NCI-H748 treated with DMSO at 0.1 percent for 48 hours (cell line): ENCODE data around the gene MAP2K5.

Source experiments
- DNase-seq: peaks from one replicate; lab custom pipeline; 2025; lab: John Stamatoyannopoulos, UW

The MAP2K5 gene

DNA sequence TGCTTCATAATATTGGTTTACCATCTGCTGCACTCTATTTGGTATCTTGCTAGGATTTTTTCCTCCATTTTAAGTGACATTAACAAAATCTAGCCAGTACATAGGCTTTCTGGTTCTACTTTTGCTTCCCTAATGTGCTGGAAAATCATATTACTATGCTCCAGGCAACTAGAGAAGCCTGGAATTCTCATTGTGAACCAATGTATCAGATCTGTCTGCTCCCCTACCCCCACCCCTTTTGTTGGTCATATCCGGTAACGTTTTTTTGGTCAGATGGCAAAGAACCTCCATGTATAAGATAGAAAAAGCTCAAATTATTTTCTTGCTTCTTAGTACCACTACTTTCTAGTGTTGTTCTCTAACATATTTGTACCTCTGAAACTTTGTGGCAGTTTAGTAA, 17.1 kb downstream of the MAP2K5 start:
- DNase-seq = no peak

DNA sequence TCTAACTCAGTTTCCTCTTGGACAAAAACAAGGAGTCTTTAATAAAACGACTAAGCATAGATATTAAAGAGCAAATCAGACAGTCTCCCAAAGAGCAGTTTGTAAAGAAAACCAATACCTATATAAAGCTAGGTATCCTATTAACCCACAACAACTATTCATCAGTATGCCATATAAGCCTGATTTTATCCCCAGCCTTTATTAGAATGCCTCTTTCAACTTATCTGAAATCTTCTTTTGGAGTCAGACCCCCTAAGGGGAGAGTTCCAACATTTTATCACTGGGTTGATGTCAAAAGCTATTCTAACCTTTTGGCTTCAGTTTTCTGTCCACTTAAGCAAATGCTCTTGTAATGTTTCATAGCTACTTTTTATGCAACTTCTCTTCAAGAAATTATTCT, 17.8 kb downstream of the MAP2K5 start:
- no peak for DNase-seq

DNA sequence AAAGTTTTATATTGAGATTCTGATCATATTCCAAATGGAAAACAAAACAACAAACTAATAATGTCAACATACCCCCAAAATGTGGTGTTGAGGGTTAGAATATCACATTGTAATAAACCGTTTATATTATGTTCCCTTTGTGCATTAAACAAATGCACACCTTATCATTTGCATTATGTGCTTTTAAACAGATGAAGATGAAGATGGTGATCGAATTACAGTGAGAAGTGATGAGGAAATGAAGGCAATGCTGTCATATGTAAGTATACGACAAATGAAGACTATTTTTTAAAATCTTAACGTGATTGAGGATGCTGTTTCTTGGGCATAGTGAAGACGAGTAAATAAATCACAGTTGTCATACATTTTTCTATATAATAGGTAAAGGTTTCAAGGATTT, 20.6 kb downstream of the MAP2K5 start:
- no peak for DNase-seq

DNA sequence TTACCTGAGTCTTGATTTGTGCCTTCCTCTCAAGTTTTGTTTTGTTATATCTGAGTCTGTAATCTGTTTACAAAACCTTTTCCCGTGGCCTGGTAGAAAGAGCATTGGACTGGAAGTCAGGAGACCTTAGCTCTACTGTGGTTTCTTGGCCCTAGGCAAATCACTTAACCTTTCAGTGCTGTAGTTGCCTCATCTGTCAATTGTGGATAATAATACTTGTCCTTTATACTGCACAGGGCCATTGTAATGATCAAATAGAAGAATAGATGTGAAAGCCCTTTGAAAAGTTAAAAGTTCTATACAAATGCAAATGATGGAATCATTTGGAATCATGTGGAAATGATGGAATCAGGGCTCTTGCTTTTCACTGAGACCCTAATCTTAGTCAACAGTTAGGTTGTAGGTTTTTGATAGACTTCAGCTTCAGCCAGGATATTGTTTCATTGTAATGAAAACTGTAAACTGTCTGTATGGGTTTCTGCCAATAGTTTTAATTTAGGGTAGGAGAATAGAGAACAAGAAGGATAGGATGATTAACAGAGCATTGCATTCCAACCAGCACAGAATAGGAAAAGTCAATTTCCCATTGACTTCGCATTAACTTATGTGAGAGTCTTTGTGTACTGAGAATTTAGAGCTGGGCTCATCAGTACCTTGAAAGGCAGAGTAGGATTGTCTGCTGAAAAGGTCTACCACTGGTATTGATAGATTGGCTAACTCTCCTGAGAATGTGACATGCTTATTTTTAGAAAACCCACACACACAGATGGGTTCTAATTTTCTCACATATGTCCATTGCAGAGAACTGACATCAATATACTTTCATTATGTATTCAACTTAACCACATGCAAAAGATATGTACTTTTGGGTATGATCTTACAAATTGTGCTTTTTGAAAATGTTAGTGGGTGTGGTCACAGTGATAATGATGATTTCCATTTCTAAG, 21.8 kb downstream of the MAP2K5 start:
- no peak for DNase-seq

DNA sequence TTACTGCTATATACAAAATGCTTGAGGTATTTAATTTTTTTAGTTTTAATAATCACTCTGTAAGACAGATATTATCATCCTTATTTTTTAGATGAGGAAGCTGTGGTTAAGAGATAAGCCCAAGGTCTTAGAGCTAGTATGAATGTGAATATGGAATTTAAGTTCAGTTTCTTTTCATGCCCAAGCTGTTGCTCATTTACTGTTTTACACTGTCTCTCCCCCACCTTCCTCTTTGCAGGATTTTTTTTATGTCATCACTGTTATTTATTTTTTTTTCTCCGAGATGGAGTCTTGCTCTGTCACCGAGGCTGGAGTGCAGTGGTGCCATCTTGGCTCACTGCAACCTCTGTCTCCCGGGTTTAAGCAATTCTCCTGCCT, 22.5 kb downstream of the MAP2K5 start:
- no peak for DNase-seq

DNA sequence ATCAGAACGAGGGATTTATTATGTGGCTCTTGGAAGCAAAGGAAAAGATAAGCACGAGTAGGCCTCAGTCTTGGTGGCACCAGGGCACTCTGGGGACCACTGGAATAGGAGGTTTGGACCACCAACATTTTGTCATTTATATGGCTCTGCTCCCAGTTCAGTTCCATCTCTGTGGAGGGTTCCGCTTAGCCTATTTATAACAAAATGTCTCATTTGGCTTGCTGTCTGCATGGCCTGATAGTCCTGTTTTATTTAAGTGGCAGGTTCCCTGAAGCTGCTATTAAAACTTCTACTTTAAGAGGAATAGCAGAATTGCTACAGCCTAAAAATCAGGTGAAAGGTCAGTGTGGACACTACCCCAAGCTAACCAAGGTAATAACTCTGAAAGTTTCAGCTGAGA, 27.2 kb downstream of the MAP2K5 start:
- no peak for DNase-seq

DNA sequence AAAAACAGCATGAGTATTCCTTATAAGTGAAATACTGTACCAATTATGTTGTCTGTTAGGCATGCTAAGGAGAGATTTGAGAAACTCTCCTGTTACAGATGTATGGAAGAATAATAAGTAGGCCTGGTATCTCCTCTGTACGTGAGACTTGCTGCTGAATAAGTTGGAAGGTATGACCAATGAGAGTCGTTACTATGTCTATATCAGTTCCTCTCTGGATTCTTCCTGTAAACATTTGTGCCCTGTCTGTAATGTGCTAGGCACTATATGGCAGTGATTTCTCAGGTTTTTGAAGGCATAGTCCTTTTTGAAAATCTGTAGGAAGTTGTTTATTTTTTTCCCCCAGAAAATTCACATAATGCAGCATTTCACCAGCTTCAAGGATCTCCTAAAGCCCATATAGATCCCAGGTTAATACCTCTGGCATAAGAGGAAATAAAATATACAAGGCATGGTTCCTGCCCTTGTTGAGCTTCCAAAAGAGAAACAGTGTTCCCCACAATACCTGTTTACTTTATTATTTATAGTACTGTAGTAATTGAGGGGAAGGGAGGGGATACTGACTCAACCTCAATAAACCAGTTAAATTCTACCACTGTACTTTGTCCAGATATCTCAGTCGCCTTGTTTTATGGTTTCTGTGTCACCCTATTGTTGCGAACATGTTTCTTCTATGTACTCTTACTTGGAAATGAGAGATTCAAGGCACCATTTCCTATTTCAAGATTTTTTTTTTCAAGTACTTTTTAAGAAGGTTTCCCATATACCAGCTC, 28.6 kb downstream of the MAP2K5 start:
- DNase-seq = no peak

DNA sequence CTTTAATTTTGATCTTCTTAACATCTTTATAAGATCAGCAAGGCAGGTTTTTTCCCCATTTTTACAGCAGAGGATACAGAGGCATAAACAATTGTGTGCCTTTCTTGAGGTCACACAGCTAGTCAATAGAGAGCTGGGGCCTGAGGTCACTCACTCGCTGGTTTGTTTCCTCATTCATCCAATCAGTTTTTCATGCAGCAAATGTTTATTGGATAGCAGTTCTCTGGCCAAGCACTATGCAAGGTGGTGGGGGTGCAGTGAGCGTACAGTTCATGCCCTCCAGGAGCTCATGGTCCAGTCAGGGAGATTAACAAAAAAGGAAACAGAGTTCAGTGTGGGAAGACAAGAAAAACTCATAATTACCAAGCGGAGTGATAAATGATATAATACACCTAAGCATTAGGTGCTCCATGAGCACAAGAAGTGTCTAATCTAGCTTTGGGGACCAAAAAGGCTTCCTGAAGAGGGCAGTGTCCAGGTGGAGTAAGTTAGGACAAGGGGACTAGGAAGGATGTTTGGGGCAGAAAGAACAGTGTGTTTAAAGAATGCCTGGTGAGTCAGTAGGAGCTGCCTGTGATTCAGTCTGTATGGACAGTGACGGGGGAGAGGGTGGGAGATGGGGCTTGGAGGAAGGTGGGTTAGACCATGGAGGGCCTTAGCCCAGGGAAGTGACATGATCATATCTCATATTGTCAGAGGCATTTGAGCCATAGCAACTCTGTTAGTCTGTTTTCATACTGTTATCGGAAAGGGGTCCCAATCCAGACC, 29.3 kb downstream of the MAP2K5 start:
- no peak for DNase-seq

DNA sequence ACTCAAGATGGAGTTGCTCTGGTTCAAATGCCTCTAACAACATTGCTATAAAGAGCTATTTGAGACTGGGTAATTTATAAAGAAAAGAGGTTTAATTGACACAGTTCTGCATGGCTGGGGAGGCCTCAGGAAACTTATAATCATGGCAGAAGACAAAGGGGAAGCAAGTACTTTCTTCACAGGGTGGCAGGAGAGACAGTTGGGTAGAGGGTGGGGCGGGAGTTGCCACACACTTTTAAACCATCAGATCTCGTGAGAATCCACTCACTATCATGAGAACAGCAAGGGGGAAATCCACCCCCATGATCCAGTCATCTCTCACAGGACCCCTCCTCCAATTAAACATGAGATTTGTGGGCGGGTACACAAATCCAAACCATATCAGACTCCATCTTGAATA, 30.7 kb downstream of the MAP2K5 start:
- no peak for DNase-seq

DNA sequence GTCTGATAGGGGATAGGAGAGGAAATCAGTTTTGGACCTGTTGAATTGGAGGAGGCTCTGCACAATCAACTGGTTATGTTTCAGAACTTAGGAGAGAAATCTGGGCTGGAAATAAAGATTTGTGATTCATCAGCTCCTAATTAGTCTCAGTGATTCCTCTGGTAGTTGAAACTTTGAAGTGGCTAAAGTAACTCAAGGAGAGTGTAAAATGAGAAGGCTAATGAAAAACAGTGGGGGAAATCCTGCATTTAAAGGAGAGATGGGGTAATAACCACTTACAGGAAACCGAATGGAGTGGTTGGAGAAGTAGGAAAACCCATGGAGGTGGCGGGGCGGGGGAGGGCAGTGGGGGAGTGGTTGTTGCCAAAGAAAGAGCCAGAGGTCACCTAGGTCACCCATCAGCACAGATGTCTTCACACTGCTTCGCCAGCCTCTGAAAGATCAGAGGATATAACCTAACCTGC, 32.6 kb downstream of the MAP2K5 start:
- no peak for DNase-seq

DNA sequence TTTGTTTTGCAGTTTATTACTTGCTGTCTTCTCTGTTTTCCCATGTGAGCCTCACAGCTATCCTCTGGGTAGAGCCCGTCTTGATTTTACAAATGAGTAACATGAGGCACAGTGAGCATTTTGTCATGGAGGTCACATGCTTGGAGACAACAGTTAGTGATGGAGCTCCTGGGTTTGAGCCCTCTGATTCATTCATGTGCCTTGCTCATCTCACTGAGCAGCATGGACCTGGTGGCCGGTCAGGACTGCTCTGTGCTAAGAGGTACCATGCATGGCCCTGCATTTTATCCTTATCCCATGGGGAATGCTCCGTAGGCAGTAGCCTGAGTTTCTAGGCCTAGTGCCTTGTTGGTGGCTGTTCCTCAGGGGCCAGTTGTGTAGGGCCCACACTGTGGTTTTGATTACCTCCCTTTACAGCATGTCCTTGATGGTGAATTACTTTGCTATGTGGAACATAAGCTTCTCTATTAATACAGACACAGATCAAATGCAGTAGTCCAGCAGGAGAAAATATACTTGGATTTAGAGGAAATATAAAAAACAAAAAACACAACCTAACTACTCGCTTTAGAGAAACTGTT, 35.6 kb downstream of the MAP2K5 start:
- no peak for DNase-seq

DNA sequence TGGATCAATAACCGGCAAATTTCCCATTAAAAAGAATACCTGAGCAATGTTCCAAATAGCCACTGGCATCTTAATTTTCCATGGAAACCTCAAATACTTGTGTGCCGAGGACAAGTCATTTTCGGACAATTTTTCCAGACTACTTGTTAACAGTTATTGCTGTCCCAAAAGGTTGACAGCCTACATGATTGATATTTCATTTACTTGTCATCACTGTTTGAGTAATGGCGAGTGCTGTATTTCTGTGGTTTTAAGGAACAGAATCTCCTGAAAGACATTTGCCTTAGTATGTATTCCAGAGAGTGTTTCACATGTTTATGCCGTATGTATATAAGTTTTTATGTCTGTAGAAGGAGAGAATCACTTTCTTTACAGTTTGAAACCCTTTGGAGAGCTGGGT, 36.7 kb downstream of the MAP2K5 start:
- no peak for DNase-seq

DNA sequence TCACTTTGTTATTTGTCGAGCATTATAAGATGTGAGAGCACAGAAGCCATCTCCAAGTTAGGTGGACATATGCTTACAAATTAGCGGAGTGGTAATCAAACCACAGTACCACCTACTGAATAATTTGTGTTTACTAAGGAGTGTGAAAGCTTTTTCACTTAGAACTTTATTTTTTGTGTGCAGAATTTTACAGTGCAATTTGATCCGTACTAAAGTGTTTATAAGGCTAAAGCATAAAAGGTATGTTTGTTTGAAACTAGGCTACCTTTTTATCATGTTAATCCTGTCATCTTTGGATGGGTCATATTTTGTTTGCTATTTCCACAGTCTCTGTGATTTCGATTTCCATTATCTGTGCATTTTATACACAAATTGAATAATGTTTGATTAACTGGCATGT, 37.5 kb downstream of the MAP2K5 start:
- DNase-seq = peak; percentile 6

DNA sequence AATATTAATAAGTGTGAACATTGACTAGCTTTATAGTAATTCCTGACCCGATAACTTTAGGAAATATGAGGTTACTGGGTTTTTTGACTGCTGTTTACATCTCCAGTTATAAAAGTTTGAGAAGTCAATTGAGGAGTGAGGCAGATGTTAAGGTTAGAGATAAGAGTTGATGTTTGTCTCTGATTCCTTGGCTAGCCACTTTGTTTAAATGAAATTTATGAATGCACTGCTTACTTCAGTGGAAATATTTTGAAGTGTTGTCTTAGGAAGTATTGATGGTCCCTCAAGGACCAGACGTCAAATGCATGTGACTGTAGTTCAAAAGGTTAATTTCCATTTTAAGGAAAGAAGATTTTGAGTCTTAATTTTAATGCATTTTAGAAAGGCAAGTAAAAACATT, 41.7 kb downstream of the MAP2K5 start:
- no peak for DNase-seq

DNA sequence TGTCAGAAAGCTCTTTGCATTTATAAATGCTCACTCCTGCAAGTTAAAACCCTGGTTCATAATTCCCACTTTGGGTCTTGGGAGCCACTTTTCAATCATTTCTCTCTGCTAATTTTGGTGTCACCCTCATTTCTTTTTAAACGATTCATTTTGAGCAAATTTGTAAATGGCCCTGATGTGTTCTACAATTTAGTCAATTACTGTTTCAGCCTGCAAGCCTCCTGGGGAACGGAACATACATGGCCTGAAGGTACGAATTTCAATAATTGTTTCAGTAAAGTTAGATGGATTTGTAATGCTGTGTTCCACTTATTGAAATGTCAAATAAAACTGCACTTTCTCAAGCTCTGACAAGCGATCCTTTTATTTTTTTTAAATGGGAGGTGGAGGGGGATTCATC, 43.2 kb downstream of the MAP2K5 start:
- DNase-seq = no peak

DNA sequence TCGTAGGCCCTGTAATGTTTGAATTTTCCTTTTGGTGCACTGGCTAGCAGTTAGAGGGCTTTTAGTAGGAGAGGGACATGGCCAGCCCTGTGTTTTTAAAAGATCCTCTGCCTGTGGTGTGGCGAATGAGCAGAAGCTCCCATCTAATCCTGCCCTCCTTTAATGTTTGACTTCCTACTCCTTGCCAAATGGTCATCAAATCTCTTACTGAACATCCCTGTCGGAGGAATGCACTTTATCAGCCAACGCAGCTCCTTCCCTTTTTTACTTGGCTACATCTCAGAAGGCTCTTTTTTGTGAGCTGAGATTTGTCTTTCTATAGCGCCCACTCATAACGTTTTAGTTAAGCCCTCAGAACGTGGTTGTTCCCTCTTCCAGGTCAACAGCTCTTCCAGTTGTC, 44.8 kb downstream of the MAP2K5 start:
- no peak for DNase-seq

DNA sequence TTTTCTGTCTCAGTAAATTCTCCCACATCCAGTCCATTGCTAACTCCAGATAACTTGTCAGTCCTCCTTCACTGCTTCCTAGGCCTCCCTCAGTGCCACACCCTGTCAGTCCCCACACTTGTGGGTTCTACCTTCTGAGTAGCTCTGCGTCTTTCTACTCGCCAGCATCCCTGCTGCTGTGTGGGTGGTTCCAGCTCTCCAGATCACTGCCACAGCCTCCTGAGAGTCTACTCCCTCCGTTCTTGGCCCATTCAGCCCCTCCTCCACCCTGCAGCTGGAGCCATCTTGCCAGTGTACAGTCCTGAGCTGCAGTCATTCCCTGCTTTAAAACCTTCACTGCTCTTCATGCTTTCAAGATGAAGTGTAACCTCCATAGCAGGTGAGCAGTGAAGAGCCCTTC, 45.3 kb downstream of the MAP2K5 start:
- DNase-seq = no peak

DNA sequence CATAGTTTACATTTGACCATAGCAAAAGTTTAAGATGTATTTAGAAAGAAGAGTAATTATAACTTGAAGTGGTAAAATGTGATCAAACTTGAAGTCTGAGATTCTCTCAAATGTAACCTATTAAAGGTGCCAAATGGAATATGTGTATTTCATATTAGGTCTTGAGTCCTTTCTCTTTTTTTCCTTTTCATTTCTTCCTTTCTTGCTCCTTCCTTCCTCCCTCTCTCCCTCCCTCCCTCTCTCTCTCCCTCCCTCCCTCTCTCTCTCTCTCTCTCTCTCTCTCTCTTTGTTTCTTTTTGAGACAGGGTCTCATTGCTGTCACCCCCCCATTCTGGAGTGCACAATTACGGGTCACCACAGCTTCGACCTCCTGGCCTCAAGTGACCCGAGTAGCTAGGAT, 47.7 kb downstream of the MAP2K5 start:
- no peak for DNase-seq

DNA sequence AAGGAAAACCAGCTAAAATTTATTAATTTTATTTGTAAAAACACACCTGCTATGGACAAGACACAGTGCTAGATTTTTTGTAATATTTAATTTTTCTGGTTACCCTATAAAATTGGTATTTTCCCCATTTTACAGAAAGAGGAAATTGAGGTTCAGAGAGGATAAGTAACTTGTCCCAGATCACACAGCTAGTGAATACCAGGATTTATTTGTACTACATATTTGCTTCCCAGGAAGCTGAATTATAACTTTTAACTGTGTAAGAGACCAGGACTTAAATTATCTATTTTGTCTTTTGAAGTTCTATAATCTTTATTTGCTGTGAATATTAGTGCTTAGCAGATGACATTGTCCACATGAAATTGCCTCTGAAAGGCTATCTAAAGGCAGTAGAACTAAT, 49.7 kb downstream of the MAP2K5 start:
- DNase-seq = no peak

DNA sequence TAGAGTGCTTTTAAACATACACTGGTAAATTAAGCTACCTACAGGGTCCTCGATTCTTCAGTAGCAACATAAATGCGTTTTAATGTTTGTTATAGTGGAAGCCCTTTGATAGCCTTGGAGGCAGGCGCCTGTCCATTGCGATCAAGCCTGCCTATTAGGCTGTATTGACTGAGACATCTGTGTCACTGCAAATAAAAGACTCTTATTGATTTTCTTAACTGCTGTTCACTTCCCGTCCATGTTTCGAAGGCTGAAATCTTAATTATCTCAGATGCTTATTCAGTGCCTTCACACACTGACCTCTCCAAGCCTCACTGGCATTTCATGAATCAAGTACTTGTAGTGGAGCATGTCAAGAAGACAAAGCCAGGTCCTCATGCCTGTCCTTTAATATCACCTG, 51.1 kb downstream of the MAP2K5 start:
- no peak for DNase-seq

DNA sequence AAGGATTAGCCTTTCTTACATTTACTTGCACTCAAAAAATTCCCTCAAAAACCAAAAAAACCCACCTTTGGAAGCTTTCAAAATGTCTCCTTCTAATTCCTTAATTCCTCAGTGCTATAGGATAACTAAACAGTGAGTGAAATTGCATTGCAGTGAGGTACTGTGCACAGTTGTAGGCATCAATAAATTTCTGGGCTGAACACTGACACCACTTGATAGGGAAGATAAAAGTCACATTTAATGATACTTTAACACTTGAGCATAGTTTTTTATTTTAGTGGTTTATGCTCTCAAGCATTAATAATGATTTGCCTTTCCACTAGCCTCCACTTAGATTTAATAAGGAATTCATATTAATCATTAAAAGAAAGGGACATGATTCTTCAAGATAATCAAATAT, 52.3 kb downstream of the MAP2K5 start:
- no peak for DNase-seq

DNA sequence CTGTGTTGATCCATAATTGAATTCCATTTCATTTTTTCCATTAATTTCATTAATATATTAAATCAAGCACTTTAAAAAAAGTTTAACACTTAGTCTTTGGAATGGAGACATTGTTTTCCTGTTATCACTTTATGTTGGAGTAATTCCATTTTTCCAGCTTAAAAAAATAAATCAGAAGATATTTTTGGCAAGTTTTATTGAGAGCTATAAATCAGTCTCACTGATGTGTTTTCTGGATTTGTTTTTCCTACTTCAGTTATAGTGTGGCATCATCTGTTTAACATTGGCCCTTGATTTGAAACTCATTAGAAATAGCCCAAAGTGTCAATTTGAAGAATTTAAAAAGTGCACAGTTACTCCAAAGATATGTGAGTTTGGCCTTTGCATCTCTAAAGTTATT, 53.1 kb downstream of the MAP2K5 start:
- no peak for DNase-seq
